ENCODE results near the gene DDO. TPM values are rescaled to one million over a fixed set of nuclear protein-coding genes. Genes with fewer than 3 reads are reported as not detected.

Gene DDO
- total and polyA plus RNA-seq, 4 donors, result 0.79 to 3.1 (median 2.0) TPM

DNA sequence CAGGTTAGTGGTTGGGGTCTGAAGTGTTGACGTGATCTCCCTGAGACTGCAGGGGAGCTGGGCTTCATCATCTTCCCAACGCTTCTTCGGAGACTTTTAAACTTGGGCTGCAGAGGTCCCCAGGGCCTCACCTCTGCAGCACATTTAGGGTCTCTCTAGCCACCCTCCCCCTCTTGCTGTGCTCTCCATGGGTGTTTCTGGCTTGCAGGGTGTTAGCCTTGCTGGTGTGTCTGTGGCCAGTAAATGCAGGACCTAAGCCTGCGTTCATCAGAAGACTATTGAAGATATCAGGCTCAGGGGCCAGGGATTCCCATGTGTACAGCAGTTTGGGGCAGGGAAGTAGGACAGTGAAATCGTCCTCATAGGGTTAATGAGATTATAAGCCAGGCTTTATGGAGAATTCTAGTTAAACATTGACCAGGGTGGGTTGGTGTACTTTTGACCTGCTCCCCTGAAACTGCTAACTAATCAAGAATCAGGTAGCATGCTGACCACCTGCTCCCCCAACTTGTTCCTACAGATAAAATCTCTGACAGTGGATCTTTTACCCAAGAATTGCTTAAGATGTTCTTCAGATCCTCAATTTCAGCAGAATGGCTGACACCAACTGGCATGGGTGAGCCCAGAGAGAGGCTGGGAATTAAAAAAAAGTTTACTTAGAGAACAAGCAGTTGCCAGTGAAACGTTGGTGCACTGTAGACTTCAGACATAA, 3.8 kb upstream of the DDO start:
- WGBS, 2 donors, result 71 to 79% methylated on average over 6 of the region's 6 CpGs
- Histone ChIP-seq H3K9ac (ENCODE audit: insufficient read depth in 1 of 2, low read length in 2 of 2) (no peak overlapping the region), H3K27ac (ENCODE audit: low read depth in 1 of 2, low read length in 1 of 2) (no peak overlapping the region), H3K27me3 (ENCODE audit: control insufficient read depth in 3 of 3, insufficient read depth in 3 of 3, low read length in 2 of 3) (no peaks in the 10 kb centered on the region), H3K36me3 (ENCODE audit: control insufficient read depth in 4 of 4, insufficient read depth in 4 of 4, low read length in 4 of 4) (no peaks in the 10 kb centered on the region), H3K4me1 (ENCODE audit: control insufficient read depth in 5 of 5, insufficient read depth in 5 of 5, low read length in 5 of 5) (peaks cover 0 to 12% (median 5%) of the 10 kb centered on the region in 5 donors), H3K4me3 (no peak overlapping the region), H3K9me3 (ENCODE audit: control insufficient read depth in 4 of 4, insufficient read depth in 3 of 4, low read length in 3 of 4) (peaks cover 0 to 6% (median under 1%) of the 10 kb centered on the region in 4 donors)
- TF ChIP-seq, protein P1, sequence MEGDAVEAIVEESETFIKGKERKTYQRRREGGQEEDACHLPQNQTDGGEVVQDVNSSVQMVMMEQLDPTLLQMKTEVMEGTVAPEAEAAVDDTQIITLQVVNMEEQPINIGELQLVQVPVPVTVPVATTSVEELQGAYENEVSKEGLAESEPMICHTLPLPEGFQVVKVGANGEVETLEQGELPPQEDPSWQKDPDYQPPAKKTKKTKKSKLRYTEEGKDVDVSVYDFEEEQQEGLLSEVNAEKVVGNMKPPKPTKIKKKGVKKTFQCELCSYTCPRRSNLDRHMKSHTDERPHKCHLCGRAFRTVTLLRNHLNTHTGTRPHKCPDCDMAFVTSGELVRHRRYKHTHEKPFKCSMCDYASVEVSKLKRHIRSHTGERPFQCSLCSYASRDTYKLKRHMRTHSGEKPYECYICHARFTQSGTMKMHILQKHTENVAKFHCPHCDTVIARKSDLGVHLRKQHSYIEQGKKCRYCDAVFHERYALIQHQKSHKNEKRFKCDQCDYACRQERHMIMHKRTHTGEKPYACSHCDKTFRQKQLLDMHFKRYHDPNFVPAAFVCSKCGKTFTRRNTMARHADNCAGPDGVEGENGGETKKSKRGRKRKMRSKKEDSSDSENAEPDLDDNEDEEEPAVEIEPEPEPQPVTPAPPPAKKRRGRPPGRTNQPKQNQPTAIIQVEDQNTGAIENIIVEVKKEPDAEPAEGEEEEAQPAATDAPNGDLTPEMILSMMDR (IDR thresholded peaks at IDR 0.05; ENCODE audit: control extremely low read depth, extremely low read depth), result no peak
- DNase-seq, result no peak
- ATAC-seq (ENCODE audit: insufficient read depth, low FRiP score), result no peak

DNA sequence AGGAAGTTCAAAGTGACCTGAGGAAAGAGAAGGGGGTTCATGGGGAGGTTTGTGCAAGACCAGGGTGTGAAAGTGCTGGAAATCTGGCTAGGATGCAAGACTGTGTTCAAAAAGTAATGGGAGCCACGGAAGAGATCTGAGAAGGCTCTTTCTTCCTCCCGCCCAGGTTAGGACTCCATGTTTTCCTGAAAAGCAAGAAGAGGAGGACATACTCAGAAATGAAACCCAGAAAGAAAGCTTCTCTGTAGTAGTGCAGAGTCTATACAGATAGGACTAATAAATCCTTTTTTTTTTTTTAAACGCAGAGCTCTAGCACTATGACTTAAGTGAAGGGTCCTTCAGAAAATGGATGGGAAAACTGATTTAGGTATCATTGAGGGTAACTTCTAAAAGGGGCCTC, 3.2 kb upstream of the DDO start:
- TF ChIP-seq, protein P1 (IDR thresholded peaks at IDR 0.05; ENCODE audit: control extremely low read depth, extremely low read depth), result no peak
- Histone ChIP-seq H3K9ac (ENCODE audit: insufficient read depth in 1 of 2, low read length in 2 of 2) (no peak overlapping the region), H3K27ac (ENCODE audit: low read depth in 1 of 2, low read length in 1 of 2) (no peak overlapping the region), H3K36me3 (ENCODE audit: control insufficient read depth in 4 of 4, insufficient read depth in 4 of 4, low read length in 4 of 4) (no peaks in the 10 kb centered on the region), H3K4me3 (no peak overlapping the region), H3K4me1 (ENCODE audit: control insufficient read depth in 5 of 5, insufficient read depth in 5 of 5, low read length in 5 of 5) (peaks cover 0 to 12% (median 5%) of the 10 kb centered on the region in 5 donors), H3K27me3 (ENCODE audit: control insufficient read depth in 3 of 3, insufficient read depth in 3 of 3, low read length in 2 of 3) (no peaks in the 10 kb centered on the region), H3K9me3 (ENCODE audit: control insufficient read depth in 4 of 4, insufficient read depth in 3 of 4, low read length in 3 of 4) (peaks cover 0 to 6% (median under 1%) of the 10 kb centered on the region in 4 donors)
- 75 to 80% methylated on average over 3 of the region's 3 CpGs for WGBS, 2 donors
- DNase-seq (no peak), ATAC-seq (ENCODE audit: insufficient read depth, low FRiP score) (no peak)

DNA sequence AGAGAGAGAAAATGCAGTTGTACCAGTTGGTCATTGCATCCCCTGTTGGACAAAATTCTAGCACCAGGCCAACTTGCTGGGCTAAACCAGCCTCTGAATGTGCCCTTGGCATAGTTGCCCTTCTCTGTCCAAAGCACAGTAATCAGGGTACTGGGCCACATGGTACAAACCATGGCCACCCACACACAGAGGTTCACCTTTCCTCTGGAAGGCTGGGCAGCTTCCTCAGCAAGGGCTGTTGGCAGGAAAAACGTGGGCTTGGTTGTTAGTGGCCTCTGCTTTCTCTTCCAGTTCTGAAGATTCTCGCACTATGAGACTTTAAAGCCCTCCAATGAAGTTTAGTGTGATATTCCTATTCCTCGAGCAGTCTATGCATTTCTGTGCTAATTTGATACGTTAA, 706 bp downstream of the DDO start:
- H3K36me3 ChIP-seq (ENCODE audit: control insufficient read depth in 4 of 4, insufficient read depth in 4 of 4, low read length in 4 of 4), result no peaks in the 10 kb centered on the region
- H3K9me3 ChIP-seq (ENCODE audit: control insufficient read depth in 4 of 4, insufficient read depth in 3 of 4, low read length in 3 of 4), result no peaks in the 10 kb centered on the region
- TF ChIP-seq, protein P1 (IDR thresholded peaks at IDR 0.05; ENCODE audit: control extremely low read depth, extremely low read depth), result no peak
- no peaks in the 10 kb centered on the region for H3K27me3 ChIP-seq (ENCODE audit: control insufficient read depth in 3 of 3, insufficient read depth in 3 of 3, low read length in 2 of 3)
- peak overlapping the region; percentile 69 to 85 for H3K27ac ChIP-seq (ENCODE audit: low read depth in 1 of 2, low read length in 1 of 2)
- DNase-seq (peak in 1 of 3 donors; percentile 11), ATAC-seq (ENCODE audit: insufficient read depth, low FRiP score) (no peak)
- WGBS, 2 donors, result 54 to 75% methylated on average over 4 of the region's 4 CpGs
- peaks cover 0 to 12% (median 5%) of the 10 kb centered on the region in 5 donors for H3K4me1 ChIP-seq (ENCODE audit: control insufficient read depth in 5 of 5, insufficient read depth in 5 of 5, low read length in 5 of 5)
- no peak overlapping the region for H3K9ac ChIP-seq (ENCODE audit: insufficient read depth in 1 of 2, low read length in 2 of 2)
- no peak overlapping the region for H3K4me3 ChIP-seq

Measured in lung (tissue), 12 donors.